RWPE2 (cell line): ENCODE measurements around the gene SH3RF1.

Source experiments
- ATAC-seq: fragments of 200-7000 bp; cut with Tn5 transposase; 3 replicates; pipeline ENCODE4 v1.9.1; 2021; ENCODE audit warnings: low read depth
- DNase-seq: peaks from one replicate; pipeline ENCODE4 v3.0.0-alpha.2; 2020; ENCODE audit warnings: low spot score
- H3K27ac ChIP-seq: fragments of 450-650 bp; 2 replicates; pipeline ENCODE4 v1.5.1; 2017; ENCODE audit warnings: mild to moderate bottlenecking; ENCODE audit not compliant: poor library complexity, severe bottlenecking
- H3K27me3 ChIP-seq: fragments of 250-450 bp; sonication (Bioruptor Pico); 2 replicates; pipeline ENCODE4 v1.5.1; 2021; ENCODE audit warnings: mild to moderate bottlenecking, moderate library complexity; ENCODE audit not compliant: insufficient read depth, poor library complexity, severe bottlenecking
- H3K36me3 ChIP-seq: fragments of 250-450 bp; sonication (Bioruptor Pico); 2 replicates; pipeline ENCODE4 v1.5.1; 2020; ENCODE audit warnings: low read depth, mild to moderate bottlenecking, moderate library complexity
- H3K4me1 ChIP-seq: fragments of 250-450 bp; sonication (Bioruptor Pico); 2 replicates; pipeline ENCODE4 v1.5.1; 2021; ENCODE audit warnings: mild to moderate bottlenecking, moderate library complexity; ENCODE audit not compliant: insufficient read depth, poor library complexity, severe bottlenecking
- H3K4me3 ChIP-seq: fragments of 250-450 bp; sonication (Bioruptor Pico); 2 replicates; pipeline ENCODE4 v1.5.1; 2021; ENCODE audit warnings: mild to moderate bottlenecking, moderate library complexity; ENCODE audit not compliant: severe bottlenecking
- H3K9me3 ChIP-seq: fragments of 250-450 bp; sonication (Bioruptor Pico); 2 replicates; pipeline ENCODE4 v1.5.1; 2021; ENCODE audit warnings: mild to moderate bottlenecking, moderate library complexity; ENCODE audit not compliant: severe bottlenecking
- CTCF ChIP-seq: fragments of 450-650 bp; IDR thresholded peaks from one replicate; pipeline ENCODE4 v1.5.1; 2017; ENCODE audit warnings: mild to moderate bottlenecking, moderate library complexity; ENCODE audit not compliant: poor library complexity, severe bottlenecking

SH3RF1 gene

GRCh38 chr4:169158861-169159260 lies 111.9 kb downstream of the SH3RF1 start:
- no peaks in the 10 kb centered on the region for H3K9me3 ChIP-seq
- peak overlapping the region; percentile 59 for H3K27ac ChIP-seq
- peaks cover 25% of the 10 kb centered on the region for H3K36me3 ChIP-seq
- no peak overlapping the region for H3K4me3 ChIP-seq
- H3K27me3 ChIP-seq: no peaks in the 10 kb centered on the region
- DNase-seq: no peak
- no peak for ATAC-seq
- no peak for TF ChIP-seq CTCF
- peaks cover 25% of the 10 kb centered on the region for H3K4me1 ChIP-seq

- H3K9me3 ChIP-seq: no peaks in the 10 kb centered on the region
- H3K36me3 ChIP-seq: peaks cover 30% of the 10 kb centered on the region
- no peak overlapping the region for H3K27ac ChIP-seq
- DNase-seq (no peak), ATAC-seq (no peak)
- no peak overlapping the region for H3K4me3 ChIP-seq
- peaks cover 25% of the 10 kb centered on the region for H3K4me1 ChIP-seq
- no peaks in the 10 kb centered on the region for H3K27me3 ChIP-seq
- TF ChIP-seq CTCF: no peak
These were observed 112.7 kb downstream of the SH3RF1 start for GRCh38 chr4:169158046-169158445.

GRCh38 chr4:169156392-169156791 lies 114.4 kb downstream of the SH3RF1 start:
- DNase-seq (no peak), ATAC-seq (no peak)
- Histone ChIP-seq H3K4me1 (peaks cover 25% of the 10 kb centered on the region), H3K36me3 (peaks cover 30% of the 10 kb centered on the region), H3K27me3 (no peaks in the 10 kb centered on the region), H3K4me3 (no peak overlapping the region), H3K9me3 (no peaks in the 10 kb centered on the region), H3K27ac (no peak overlapping the region)
- TF ChIP-seq CTCF: no peak

- TF ChIP-seq CTCF: no peak
- peaks cover 5% of the 10 kb centered on the region for H3K4me1 ChIP-seq
- ATAC-seq: no peak
- no peak overlapping the region for H3K4me3 ChIP-seq
- H3K9me3 ChIP-seq: no peaks in the 10 kb centered on the region
- peaks cover 41% of the 10 kb centered on the region for H3K36me3 ChIP-seq
- H3K27me3 ChIP-seq: no peaks in the 10 kb centered on the region
- H3K27ac ChIP-seq: no peak overlapping the region
- no peak for DNase-seq
These were observed 116.6 kb downstream of the SH3RF1 start for GRCh38 chr4:169154121-169154520.

- Histone ChIP-seq H3K27ac (no peak overlapping the region), H3K27me3 (no peaks in the 10 kb centered on the region), H3K4me3 (no peak overlapping the region), H3K4me1 (peaks cover 2% of the 10 kb centered on the region), H3K36me3 (peaks cover 44% of the 10 kb centered on the region), H3K9me3 (no peaks in the 10 kb centered on the region)
- ATAC-seq: no peak
- TF ChIP-seq CTCF: no peak
- DNase-seq: no peak
These were observed 117.2 kb downstream of the SH3RF1 start for GRCh38 chr4:169153481-169154087.
